A673 (cell line): ENCODE results near the gene B4GALT5.
A peak's percentile ranks its signal among the peaks of the same experiment; 100 is the strongest.

ENCODE experiments used
- CTCF ChIP-seq: fragments of 300-800, 200-600 bp; sonication (generic); conservative IDR thresholded peaks from 2 replicates; pipeline ENCODE4 v1.5.1; 2017; ENCODE audit warnings: low read depth, mild to moderate bottlenecking, antibody characterized with exemption, low read length, moderate library complexity, mixed read lengths
- EZH2 ChIP-seq: fragments of 200-600 bp; sonication (generic); IDR thresholded peaks from 2 replicates; pipeline ENCODE4 v1.6.1; 2017; ENCODE audit warnings: borderline replicate concordance, low read depth, mild to moderate bottlenecking, mixed read lengths, antibody characterized with exemption, low read length; ENCODE audit not compliant: poor library complexity, severe bottlenecking

GRCh38 chr20:49603209-49603627, 110.5 kb downstream of the B4GALT5 start:
- TF ChIP-seq CTCF (peak; percentile 42), EZH2 (no peak)
